Endometrial microvascular endothelial cells (primary cell): ENCODE data around the gene SNU13. TPM values are rescaled to one million over a fixed set of nuclear protein-coding genes. Genes with fewer than 3 reads are reported as not detected.
"Not testable (repeated sequence)": the region's sequence is repeated elsewhere in the genome, so short reads cannot be mapped to it uniquely, and the experiment has no call there.

Experiments
- in situ Hi-C: cut with HindIII; loops from 2 replicates; pipeline ENCODE4 v1.10.0; 2017; ENCODE audit warnings: low sequenced_read_pairs, low pct_unique_long_range_greater_than_20kb; ENCODE audit errors: inconsistent ontology term
- total RNA-seq: library from RNA; depleted of rRNA; stranded (reverse); fragments of >200 nt; gene quantifications from one replicate; pipeline ENCODE4 v1.2.3, GENCODE V29; 2015; ENCODE audit errors: inconsistent ontology term

Gene SNU13
- total RNA-seq, 1 donor from 2014 or later, result 185 TPM

DNA sequence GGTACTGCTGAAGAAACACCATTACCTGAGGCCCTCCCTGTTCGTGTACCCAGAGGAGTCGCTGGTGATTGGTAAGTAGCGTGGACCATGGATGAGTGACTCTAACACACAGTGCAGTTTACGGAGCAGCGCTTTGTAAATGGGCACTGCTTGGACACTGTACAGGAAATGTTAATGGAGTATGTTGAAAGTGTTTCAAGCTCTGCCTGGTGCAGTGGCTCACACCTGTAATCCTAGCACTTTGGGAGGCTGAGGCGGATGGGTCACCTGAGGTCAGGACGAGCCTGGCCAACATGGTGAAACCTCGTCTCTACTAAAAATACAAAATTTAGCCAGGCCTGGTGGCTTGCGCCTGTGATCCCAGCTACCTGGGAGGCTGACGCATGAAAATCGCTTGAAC is 37.8 kb downstream of the SNU13 start:
- in situ Hi-C loops, result no loop called here

DNA sequence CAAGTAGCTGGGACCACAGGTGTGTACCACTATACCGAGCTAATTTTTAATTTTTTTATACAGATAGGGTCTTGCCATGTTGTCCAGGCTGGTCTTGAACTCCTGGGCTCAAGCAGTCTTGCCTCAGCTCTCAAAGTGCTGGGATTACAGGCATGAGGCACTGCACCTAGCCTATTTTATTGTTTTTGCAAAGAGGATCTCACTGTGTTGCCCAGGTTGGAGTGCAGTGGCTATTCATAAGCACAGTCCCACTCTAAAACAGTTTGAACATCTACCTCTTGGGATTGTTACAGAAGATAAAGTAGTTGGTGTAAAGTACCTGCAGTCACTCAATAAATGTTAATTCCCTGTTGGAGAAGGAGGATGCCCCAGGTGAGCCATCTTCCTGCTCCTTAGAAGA is 38.4 kb downstream of the SNU13 start:
- in situ Hi-C loops, result no loop called here

DNA sequence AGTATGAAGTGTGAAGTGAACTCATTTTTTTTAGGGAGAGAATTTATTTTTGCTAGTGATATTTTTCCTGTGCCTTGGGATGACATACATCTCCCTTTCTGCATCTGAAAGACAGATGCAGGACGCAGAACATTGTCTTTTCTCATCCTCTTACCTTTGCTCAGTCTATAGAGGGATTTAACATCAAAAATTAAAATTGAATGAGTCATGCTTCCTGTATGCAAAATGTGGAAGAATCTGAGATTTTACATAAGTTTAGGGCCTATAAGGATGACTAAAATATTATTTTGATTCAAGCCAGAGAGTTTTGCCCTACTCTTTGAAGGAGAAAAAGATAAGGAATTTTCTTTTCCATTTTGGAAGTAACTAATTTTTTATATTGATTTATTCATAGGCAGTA is 40.2 kb downstream of the SNU13 start:
- in situ Hi-C loops, result no loop called here

DNA sequence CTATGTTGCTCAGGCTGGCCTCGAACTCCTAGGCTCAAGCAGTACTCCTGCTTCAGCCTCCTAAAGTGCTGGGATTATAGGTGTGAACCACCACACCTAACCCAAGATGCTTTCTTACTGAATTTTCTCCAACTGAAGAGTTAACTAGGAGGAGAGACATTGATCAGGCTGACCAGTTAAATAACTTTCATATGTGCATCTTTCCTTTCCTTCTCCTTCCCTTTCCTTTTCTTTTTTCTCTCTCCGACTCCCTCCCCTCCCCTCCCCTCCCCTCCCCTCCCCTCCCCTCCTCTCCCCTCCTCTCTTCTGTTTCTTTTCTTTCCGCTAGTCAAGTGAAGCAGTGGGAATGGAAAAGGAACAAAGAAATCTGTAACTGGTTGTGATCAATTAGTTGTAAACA is 40.9 kb downstream of the SNU13 start:
- in situ Hi-C loops, result no loop called here

DNA sequence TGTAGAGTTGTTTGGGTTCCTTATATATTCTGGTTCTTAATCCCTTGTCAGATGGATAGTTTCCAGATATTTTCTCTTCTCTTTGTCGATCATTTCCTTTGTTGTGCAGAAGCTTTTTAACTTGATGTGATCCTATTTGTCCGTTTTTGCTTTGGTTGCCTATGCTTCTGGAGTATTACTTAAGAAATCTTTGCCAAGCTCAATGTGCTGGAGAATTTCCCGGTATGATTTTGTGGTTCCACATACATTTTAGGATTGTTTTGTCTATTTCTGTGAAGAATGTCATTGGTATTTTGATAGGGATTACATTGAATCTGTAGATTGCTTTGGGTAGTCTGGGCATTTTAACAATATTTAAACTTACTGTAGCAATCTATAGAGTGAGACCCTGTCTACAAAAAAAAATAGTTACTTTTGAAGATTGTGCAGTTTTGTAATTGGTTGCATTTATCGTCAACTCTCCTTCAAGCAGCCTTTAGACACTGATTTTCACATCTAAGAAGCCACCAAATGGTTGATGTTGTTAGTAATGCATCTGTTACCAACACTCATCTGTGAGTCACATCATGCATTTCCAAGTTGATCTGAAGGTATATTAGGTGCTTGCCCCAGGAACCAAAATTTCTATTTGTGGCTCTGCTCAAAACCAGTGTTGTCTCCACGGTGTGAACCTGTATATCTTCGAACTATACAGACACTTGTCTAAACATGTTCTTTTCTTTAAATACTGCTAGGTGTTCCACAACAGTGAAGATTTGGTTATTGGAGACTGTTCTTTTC is 46.1 kb downstream of the SNU13 start:
- in situ Hi-C loops, result no loop called here

DNA sequence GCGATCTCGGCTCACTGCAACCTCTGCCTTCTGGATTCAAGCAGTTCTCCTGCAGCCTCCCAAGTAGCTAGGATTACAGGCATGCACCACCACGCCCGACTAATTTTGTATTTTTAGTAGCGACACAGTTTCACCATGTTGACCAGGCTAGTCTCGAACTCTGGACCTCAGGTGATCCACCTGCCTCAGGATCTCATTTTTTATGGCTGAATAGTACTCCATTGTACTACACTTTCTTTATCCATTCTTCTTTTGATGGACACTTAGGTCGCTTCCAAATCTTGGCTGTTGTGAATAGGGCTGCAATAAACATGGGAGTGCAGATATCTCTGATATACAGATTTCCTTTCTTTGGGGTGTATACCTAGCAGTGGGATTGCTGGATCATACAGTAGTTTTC is 46.8 kb downstream of the SNU13 start:
- in situ Hi-C loops, result no loop called here

DNA sequence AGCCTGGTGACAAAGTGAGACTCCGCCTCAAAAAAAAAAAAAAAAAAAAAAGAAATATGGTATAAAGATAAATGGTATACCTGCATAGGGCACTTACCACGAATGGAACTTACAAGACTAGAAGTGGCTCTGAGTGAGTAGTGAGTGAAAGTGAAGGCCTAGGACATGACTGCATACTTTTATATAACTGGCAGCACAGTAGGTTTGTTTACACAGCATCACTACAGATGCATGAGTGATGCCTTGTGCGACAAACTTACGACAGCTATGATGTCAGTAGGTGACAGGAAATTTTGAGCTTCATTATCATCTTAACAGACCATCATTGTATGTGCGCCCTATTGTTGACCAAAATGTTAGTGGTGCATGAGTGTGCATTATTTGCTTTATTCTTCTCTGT is 49.9 kb downstream of the SNU13 start:
- in situ Hi-C loops, result no loop called here

DNA sequence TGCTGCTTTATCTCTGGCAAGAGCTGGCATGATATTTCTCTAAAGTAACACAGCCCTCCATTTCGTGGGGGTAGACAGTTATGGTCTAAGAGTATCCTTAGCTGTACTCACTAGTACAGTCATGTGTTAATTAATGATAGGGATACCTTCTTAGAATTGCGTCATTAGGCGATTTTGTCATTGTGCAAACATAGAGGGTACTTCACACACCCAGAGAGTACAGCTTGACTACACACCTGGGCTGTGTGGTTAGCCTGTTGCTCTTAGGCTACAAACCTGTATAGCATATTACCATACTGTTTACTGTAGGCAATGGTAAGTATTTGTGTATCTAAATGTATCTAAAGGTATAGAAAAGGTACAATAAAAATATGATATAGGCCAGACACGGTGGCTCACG is 50.5 kb downstream of the SNU13 start:
- in situ Hi-C loops, result no loop called here

DNA sequence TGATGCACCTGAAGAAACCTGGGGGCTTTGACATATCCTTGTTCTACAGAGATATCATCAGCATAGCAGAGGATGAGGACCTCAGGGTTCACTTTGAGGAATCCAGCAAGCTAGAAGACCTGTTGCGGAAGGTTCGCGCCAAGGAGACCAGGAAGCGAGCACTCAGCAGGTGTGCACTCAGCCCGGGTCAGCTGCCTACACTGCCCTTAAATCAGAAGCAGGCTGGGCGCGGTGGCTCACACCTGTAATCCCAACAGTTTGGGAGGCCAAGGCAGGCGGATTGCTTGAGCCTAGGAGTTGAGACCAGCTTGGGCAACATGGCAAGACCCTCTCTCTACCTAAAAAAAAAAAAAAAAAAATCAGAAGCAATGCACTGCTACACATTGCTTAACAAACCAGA is 51.0 kb downstream of the SNU13 start:
- in situ Hi-C loops, result not testable (repeated sequence)

DNA sequence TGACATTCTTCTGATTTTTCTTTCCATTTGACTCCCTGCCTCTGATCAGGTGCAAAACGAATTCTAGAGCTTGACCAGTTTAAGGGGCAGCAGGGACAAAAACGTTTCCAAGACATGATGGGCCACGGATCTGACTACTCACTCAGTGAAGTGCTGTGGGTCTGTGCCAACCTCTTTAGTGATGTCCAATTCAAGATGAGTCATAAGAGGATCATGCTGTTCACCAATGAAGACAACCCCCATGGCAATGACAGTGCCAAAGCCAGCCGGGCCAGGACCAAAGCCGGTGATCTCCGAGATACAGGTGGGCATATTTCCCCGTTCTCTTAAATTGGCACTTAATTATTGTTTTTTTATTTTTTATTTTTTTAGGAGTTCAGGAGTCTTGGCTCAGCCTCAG is 52.2 kb downstream of the SNU13 start:
- in situ Hi-C loops, result no loop called here

DNA sequence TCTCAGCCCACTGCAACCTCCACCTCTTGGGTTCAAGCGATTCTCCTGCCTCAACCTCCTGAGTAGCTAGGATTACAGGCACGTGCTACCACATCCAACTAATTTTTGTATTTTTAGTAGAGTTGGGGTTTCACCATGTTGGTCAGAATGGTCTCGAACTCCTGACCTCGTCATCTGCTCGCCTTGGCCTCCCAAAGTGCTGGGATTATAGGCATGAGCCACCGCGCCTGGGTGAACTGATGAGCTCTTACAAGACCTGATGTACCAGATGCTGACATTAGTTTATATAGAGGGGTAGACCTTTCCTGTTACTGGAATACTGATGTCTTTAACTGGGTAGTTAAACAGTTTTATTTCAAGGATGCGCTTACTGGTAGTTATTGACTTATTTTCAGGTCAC is 54.1 kb downstream of the SNU13 start:
- in situ Hi-C loops, result not testable (repeated sequence)

DNA sequence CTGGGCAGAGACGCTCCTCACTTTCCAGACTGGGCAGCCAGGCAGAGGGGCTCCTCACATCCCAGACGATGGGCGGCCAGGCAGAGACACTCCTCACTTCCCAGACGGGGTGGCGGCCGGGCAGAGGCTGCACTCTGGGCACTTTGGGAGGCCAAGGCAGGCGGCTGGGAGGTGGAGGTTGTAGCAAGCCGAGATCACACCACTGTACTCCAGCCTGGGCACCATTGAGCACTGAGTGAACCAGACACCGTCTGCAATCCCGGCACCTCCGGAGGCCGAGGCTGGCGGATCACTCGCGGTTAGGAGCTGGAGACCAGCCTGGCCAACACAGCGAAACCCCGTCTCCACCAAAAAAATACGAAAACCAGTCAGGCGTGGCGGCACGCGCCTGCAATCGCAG is 57.1 kb downstream of the SNU13 start:
- in situ Hi-C loops, result not testable (repeated sequence)

DNA sequence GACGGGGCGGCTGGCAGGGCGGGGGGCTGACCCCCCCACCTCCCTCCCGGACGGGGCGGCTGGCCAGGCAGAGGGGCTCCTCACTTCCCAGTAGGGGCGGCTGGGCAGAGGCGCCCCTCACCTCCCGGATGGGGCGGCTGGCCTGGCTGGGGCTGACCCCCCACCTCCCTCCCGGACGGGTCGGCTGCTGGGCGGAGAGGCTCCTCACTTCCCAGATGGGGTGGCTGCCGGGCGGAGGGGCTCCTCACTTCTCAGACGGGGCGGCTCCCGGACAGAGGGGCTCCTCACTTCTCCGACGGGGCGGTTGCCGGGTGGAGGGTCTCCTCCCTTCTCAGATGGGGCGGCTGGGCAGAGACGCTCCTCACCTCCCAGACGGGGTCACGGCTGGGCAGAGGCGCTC is 57.6 kb downstream of the SNU13 start:
- in situ Hi-C loops, result not testable (repeated sequence)

DNA sequence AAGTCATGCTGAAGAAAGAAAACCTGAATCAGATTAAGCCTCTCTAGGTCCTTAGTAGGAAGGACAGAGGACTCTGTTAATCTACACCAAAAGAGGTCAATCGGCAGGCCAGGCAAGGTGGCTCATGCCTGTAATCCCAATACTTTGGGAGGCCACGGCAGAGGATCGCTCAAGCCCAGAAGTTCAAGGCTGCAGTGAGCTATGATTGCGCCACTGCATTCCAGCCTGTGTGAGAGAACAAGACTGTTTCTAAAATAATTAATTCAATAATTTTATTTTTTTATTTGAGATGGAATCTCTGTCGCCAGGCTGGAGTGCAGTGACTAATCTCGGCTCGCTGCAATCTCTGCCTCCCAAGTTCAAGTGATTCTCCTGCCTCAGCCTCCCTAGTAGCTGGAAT is 63.1 kb downstream of the SNU13 start:
- in situ Hi-C loops, result no loop called here

Other genes with a start within 250 kb of the SNU13 start
- gene TOB2, start 242.1 kb downstream of the SNU13 start, total RNA-seq, result 32.9 TPM
- gene PHF5A, start 220.2 kb downstream of the SNU13 start, total RNA-seq, result 85.0 TPM
- gene ACO2, start 219.8 kb downstream of the SNU13 start, total RNA-seq, result 82.8 TPM
- 15.7 TPM for gene POLR3H, start 144.4 kb downstream of the SNU13 start, total RNA-seq
- not detected for gene CSDC2, start 127.9 kb downstream of the SNU13 start, total RNA-seq
- 8.9 TPM for gene PMM1, start 99.0 kb downstream of the SNU13 start, total RNA-seq
- 52.3 TPM for gene DESI1, start 67.8 kb downstream of the SNU13 start, total RNA-seq
- 481 TPM for gene XRCC6, start 67.6 kb downstream of the SNU13 start, total RNA-seq
- gene MEI1, start 10.6 kb upstream of the SNU13 start, total RNA-seq, result 0.28 TPM
- 15.1 TPM for gene CCDC134, start 111.8 kb upstream of the SNU13 start, total RNA-seq
- 31.7 TPM for gene SREBF2, start 144.2 kb upstream of the SNU13 start, total RNA-seq
- gene SHISA8, start 226.2 kb upstream of the SNU13 start, total RNA-seq, result not detected
- gene TNFRSF13C, start 237.9 kb upstream of the SNU13 start, total RNA-seq, result not detected